ENCODE measurements around the gene ANKMY1.

DNA sequence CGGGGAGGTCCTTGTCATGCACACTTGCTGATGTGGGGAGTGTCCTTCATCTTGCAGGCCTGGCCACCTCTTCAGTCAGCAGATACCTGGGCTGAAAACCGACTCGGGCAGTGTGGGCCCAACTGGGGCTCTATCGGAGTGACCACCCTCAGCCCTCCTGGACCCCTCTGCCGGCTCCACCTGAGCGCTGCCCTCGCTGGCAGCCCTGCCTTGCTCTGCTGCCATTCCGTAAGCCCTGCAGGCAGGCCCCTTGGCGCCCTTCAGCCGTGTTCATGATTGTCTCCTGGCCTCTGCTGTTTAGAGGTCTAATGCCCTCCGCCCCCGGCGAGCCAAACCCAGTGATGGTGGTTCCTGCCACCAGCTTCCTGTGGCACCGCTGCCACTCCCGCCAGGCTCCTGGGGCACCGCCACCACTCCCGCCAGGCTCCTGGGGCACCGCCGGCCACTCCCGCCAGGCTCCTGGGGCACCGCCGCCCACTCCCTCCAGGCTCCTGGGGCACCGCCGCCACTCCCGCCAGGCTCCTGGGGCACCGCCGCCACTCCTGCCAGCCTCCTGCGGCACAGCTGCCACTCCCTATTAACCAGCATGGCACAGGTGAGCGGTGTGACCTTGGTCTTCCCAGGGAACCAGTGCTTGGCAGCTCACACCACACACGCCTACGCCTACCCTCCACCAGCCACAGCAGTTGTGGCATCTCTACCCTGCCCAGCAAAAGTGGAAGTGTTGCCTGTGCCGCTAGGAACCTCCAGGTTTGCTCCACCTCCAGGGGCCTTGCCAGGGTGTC lies 44.7 kb upstream of the ANKMY1 start:
- TF ChIP-seq, protein P1, sequence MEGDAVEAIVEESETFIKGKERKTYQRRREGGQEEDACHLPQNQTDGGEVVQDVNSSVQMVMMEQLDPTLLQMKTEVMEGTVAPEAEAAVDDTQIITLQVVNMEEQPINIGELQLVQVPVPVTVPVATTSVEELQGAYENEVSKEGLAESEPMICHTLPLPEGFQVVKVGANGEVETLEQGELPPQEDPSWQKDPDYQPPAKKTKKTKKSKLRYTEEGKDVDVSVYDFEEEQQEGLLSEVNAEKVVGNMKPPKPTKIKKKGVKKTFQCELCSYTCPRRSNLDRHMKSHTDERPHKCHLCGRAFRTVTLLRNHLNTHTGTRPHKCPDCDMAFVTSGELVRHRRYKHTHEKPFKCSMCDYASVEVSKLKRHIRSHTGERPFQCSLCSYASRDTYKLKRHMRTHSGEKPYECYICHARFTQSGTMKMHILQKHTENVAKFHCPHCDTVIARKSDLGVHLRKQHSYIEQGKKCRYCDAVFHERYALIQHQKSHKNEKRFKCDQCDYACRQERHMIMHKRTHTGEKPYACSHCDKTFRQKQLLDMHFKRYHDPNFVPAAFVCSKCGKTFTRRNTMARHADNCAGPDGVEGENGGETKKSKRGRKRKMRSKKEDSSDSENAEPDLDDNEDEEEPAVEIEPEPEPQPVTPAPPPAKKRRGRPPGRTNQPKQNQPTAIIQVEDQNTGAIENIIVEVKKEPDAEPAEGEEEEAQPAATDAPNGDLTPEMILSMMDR (IDR thresholded peaks at IDR 0.05): no peak
- TF ChIP-seq POLR2A (IDR thresholded peaks at IDR 0.05): no peak
- TF ChIP-seq EP300 (IDR thresholded peaks at IDR 0.05; ENCODE audit: low read depth): no peak
